OCI-LY7 (cell line): Measurements from ENCODE around the gene HTT-AS. TPM values are rescaled to one million over a fixed set of nuclear protein-coding genes. Genes with fewer than 3 reads are reported as not detected.
"Not testable (repeated sequence)": the region's sequence is repeated elsewhere in the genome, so short reads cannot be mapped to it uniquely, and the experiment has no call there.

Experiments used
- BruUV-seq: library from RNA; stranded (reverse); fragments of 400-500 nt; replicated peaks from 2 replicates; lab custom pipeline; 2021; lab: Mats Ljungman, UMichigan
- CTCF ChIA-PET: fragments of 300-600 bp; sonication (Branson Sonifier 250); formaldehyde crosslinking; loops from one replicate; lab custom pipeline; 2022; ENCODE audit warnings: antibody characterized with exemption; ENCODE audit not compliant: unreplicated experiment; lab: Charles Lee
- POLR2A ChIA-PET: fragments of 300-600 bp; sonication (Branson Sonifier 250); formaldehyde crosslinking; loops from one replicate; lab custom pipeline; 2022; ENCODE audit warnings: antibody characterized with exemption; lab: Charles Lee
- DNase-seq: peaks from one replicate; pipeline ENCODE4 v3.0.0-alpha.2; 2015; ENCODE audit warnings: low spot score
- H2AFZ ChIP-seq: fragments of 200-600 bp; sonication (generic), shearing (Covaris generic); 2 replicates; pipeline ENCODE4 v1.6.1; 2014; ENCODE audit warnings: mild to moderate bottlenecking, antibody characterized with exemption, low read length, moderate library complexity
- H3K27ac ChIP-seq: fragments of 200-600 bp; sonication (generic); 2 replicates; pipeline ENCODE4 v1.5.1; 2014; ENCODE audit warnings: mixed run types, low read depth, mild to moderate bottlenecking, moderate library complexity, low read length, inconsistent platforms; ENCODE audit not compliant: poor library complexity, severe bottlenecking
- H3K36me3 ChIP-seq: fragments of 200-600 bp; sonication (generic); 2 replicates; pipeline ENCODE4 v1.6.1; 2014; ENCODE audit warnings: mild to moderate bottlenecking, antibody characterized with exemption, low read length, moderate library complexity, mixed read lengths; ENCODE audit not compliant: insufficient read depth
- H3K4me1 ChIP-seq: fragments of 200-600 bp; sonication (generic); 2 replicates; pipeline ENCODE4 v1.5.1; 2014; ENCODE audit warnings: mild to moderate bottlenecking, low read length; ENCODE audit not compliant: insufficient read depth, poor library complexity, severe bottlenecking
- H3K4me2 ChIP-seq: fragments of 200-600 bp; sonication (generic); 2 replicates; pipeline ENCODE4 v1.6.1; 2014; ENCODE audit warnings: mild to moderate bottlenecking, low read length
- H3K4me3 ChIP-seq: fragments of 200-600 bp; sonication (generic); 2 replicates; pipeline ENCODE4 v1.5.1; 2014; ENCODE audit warnings: mild to moderate bottlenecking, low read depth, low read length; ENCODE audit not compliant: poor library complexity, severe bottlenecking
- H3K79me2 ChIP-seq: fragments of 200-600 bp; sonication (generic); 2 replicates; pipeline ENCODE4 v1.6.1; 2016; ENCODE audit warnings: low read depth, mild to moderate bottlenecking, low read length, moderate library complexity, mixed read lengths; ENCODE audit not compliant: insufficient read depth
- H3K9me2 ChIP-seq: fragments of 200-600 bp; sonication (generic); 2 replicates; pipeline ENCODE4 v1.6.1; 2016; ENCODE audit warnings: mild to moderate bottlenecking, low read length, mixed read lengths; ENCODE audit not compliant: insufficient read depth
- H3K9me3 ChIP-seq: fragments of 200-600 bp; sonication (generic); 2 replicates; pipeline ENCODE4 v1.6.1; 2014; ENCODE audit warnings: mild to moderate bottlenecking, mixed run types, low read length, mixed read lengths
- H4K20me1 ChIP-seq: fragments of 200-600 bp; sonication (generic); 2 replicates; pipeline ENCODE4 v1.6.1; 2014; ENCODE audit warnings: mild to moderate bottlenecking, antibody characterized with exemption, low read length, moderate library complexity, mixed read lengths; ENCODE audit not compliant: insufficient read depth
- EZH2phosphoT487 ChIP-seq: fragments of 200-600 bp; sonication (generic); IDR thresholded peaks from 2 replicates; pipeline ENCODE4 v1.6.1; 2018; ENCODE audit warnings: low read depth, borderline replicate concordance, mild to moderate bottlenecking, mixed run types, antibody characterized with exemption, low read length, moderate library complexity, mixed read lengths
- intact Hi-C: fragments of 100-400 bp; cut with micrococcal nuclease; formaldehyde crosslinking; loops from one replicate; pipeline ENCODE4 v1.10.0; 2022; ENCODE audit not compliant: unreplicated experiment
- total RNA-seq, 2 experiments: library from RNA; depleted of rRNA in 1 of 2; stranded (reverse); fragments of >200 nt in 1 of 2; shearing (Covaris generic) in 1 of 2; gene quantifications; 2 replicates each; pipeline ENCODE4 v1.2.3, GENCODE V29; 2014 to 2022
- TF ChIP-seq, protein P1 (sequence below): fragments of 200-600 bp; sonication (generic); conservative IDR thresholded peaks from 2 replicates; pipeline ENCODE4 v1.5.1; 2014; ENCODE audit warnings: mild to moderate bottlenecking, antibody characterized with exemption, low read length, moderate library complexity, mixed read lengths

HTT-AS gene
- total RNA-seq, 2 experiments from 2014 or later, result not detected

DNA sequence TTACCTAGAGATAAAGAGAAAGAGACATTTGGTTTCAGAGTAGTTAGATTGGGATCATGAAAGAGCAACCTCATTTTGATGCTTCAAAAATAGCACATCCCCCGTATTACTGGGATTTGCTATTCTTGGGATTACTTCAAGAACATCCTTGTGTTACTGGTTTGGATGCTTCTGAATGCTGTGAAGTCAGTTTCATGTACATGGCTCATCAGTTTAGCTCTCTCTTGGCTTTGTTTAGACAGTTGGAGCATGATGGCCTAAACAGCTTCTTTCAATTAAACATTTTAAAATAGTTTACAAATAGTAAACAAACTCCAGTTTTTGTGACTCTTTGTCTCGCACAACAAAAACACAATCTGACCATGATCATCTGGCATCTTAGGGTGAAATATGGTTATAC lies 24.0 kb upstream of the HTT-AS start:
- Histone ChIP-seq H3K79me2 (peaks cover 4% of the 10 kb centered on the region; the same call in 1 of the 2 replicates), H3K36me3 (peaks cover 64% of the 10 kb centered on the region), H3K4me3 (no peak overlapping the region), H3K27ac (no peak overlapping the region), H3K4me2 (no peak overlapping the region), H4K20me1 (no peaks in the 10 kb centered on the region), H3K9me2 (no peaks in the 10 kb centered on the region), H3K9me3 (no peaks in the 10 kb centered on the region), H2AFZ (no peak overlapping the region), H3K4me1 (no peaks in the 10 kb centered on the region)
- intact Hi-C loops, result no loop called here
- ChIA-PET POLR2A (interaction anchor here (0.7 to 1.2 kb wide), 2 partner anchors 10 to 25 kb away, joined by 5 read pairs; no protein-coding TSS in a partner anchor), CTCF (no interaction called here)
- BruUV-seq, result no TSS peak
- TF ChIP-seq EZH2phosphoT487, result no peak
- TF ChIP-seq, protein P1, sequence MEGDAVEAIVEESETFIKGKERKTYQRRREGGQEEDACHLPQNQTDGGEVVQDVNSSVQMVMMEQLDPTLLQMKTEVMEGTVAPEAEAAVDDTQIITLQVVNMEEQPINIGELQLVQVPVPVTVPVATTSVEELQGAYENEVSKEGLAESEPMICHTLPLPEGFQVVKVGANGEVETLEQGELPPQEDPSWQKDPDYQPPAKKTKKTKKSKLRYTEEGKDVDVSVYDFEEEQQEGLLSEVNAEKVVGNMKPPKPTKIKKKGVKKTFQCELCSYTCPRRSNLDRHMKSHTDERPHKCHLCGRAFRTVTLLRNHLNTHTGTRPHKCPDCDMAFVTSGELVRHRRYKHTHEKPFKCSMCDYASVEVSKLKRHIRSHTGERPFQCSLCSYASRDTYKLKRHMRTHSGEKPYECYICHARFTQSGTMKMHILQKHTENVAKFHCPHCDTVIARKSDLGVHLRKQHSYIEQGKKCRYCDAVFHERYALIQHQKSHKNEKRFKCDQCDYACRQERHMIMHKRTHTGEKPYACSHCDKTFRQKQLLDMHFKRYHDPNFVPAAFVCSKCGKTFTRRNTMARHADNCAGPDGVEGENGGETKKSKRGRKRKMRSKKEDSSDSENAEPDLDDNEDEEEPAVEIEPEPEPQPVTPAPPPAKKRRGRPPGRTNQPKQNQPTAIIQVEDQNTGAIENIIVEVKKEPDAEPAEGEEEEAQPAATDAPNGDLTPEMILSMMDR, result no peak
- no peak for DNase-seq

DNA sequence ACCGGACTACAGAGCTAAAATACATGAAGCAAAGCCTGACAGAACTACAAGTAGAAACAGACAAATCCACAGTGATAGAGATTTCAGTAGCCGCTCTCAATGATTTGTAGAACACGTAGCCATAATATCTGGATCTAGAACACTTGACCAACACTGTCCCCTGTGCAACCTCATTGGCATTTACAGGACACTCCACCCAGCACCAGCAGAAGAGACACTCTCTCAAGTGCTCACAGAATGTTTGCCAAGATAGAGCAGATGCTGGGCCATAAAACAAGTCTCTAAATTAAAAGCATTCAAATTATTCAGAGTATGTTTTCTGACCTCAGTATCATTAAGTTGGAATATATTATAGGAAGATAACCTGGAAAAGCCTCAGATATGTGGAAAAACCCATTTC lies 21.9 kb upstream of the HTT-AS start:
- BruUV-seq, result no TSS peak
- Histone ChIP-seq H3K27ac (no peak overlapping the region), H4K20me1 (no peaks in the 10 kb centered on the region), H3K4me2 (no peak overlapping the region), H3K9me2 (no peaks in the 10 kb centered on the region), H2AFZ (no peak overlapping the region), H3K4me1 (no peaks in the 10 kb centered on the region), H3K79me2 (peaks cover 4% of the 10 kb centered on the region; the same call in 1 of the 2 replicates), H3K4me3 (no peak overlapping the region), H3K36me3 (peaks cover 68% of the 10 kb centered on the region), H3K9me3 (no peaks in the 10 kb centered on the region)
- CTCF ChIA-PET, result no interaction called here
- TF ChIP-seq, protein P1, result no peak
- TF ChIP-seq EZH2phosphoT487, result no peak
- intact Hi-C loops, result no loop called here
- DNase-seq, result no peak
- POLR2A ChIA-PET, result no interaction called here

DNA sequence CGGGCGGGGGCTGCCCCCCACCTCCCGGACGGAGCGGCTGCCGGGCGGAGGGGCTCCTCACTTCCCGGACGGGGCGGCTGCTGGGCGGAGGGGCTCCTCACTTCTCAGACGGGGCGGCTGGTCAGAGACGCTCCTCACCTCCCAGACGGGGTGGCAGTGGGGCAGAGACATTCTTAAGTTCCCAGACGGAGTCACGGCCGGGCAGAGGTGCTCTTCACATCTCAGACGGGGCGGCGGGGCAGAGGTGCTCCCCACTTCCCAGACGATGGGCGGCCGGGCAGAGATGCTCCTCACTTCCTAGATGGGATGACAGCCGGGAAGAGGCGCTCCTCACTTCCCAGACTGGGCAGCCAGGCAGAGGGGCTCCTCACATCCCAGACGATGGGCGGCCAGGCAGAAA lies 20.4 kb upstream of the HTT-AS start:
- H3K27ac ChIP-seq, H3K79me2 ChIP-seq, H3K4me3 ChIP-seq, H3K4me2 ChIP-seq, CTCF ChIA-PET, intact Hi-C loops, BruUV-seq, H2AFZ ChIP-seq, POLR2A ChIA-PET, H3K4me1 ChIP-seq, H3K9me2 ChIP-seq, H3K9me3 ChIP-seq, DNase-seq, H4K20me1 ChIP-seq: not testable (repeated sequence)
- peaks cover 68% of the 10 kb centered on the region for H3K36me3 ChIP-seq
